HG02642 (cell line): ENCODE data around the gene EIF5A.
"Not testable (repeated sequence)": the region's sequence is repeated elsewhere in the genome, so short reads cannot be mapped to it uniquely, and the experiment has no call there.

ENCODE experiments used
- ATAC-seq: cut with Tn5 transposase; IDR thresholded peaks from one replicate; pipeline ENCODE4 v1.9.1; 2021; ENCODE audit warnings: mild to moderate bottlenecking; ENCODE audit not compliant: unreplicated experiment, poor library complexity

The EIF5A gene

GRCh38 chr17:7328840-7329373, 21.5 kb downstream of the EIF5A start, which contains the start of gene NEURL4:
TSS of gene NEURL4 (minus strand) at chr17:7329335. CDS start at chr17:7329312, 23 bp downstream.
- peak; percentile 4 for ATAC-seq

DNA sequence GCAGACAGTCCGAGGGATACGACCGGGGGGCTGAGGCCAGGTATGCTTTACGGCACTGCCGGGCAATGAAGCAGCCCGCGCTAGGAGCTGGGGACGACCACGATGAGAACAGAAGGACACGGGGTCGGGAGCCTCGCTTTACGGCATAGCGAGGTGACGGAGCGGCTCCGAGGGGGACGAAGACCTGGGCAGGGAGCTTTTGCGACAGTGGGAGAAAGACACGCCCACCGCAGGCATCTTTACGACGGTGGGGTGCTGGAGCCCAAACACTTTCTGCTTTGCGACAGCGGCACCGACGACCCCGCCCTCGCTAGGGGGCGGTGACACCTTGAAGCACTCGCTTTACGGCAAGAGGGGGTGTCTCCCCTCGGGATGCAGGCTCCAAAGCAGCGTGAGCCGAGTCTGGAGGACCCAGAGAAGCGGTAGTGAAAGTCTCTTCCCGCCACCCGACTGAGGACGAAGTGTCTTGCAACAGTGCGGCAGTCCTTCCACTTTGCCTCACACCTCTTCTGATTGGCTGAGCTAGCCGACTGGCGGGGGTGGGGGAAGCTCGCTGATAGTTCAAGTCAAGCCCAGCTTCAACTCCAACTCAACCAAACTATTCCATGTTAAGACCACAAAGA, 22.1 kb downstream of the EIF5A start:
- peak; percentile 63 for ATAC-seq

- ATAC-seq: peak; percentile 43
These were observed 22.7 kb downstream of the EIF5A start for GRCh38 chr17:7329997-7330637.

GRCh38 chr17:7330638-7331015, 23.2 kb downstream of the EIF5A start:
- no peak for ATAC-seq

DNA sequence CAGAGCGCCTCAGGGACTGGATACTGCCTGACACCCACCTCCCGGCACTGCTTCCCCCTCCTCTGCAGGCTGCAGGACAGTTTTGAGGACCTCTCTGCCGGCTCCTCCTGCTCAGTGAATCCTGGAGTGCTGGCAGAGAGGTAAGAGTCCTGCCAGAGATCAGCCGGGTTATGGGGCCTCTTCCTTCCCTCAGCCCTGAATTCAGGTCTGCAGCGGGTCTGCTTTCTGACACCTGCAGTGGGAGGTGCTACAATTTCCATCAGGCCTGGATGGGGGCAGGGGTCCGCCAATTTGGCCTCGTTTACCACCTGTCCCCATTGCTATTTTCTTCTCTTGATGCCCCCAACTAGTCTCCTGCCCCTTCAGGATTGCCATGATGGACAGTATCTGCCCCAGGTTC, 24.7 kb downstream of the EIF5A start:
- no peak for ATAC-seq

DNA sequence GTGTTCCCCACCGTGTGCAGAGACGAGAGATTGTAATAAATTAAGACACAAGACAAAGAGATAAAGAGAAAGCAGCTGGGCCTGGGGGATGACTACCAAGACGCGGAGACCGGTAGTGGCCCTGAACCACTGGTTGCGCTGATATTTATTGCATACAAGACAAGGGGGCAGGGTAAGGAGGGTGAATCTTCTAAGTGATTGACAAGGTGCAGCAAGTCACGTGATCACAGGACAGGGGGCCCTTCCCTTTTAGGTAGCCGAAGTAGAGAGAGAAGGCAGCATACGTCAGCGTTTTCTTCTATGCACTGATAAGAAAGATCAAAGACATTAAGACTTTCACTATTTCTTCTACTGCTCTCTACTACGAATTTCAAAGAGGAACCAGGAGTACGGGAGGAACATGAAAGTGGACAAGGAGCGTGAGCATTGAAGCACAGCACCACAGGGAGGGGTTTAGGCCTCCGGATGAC, 25.2 kb downstream of the EIF5A start:
- not testable (repeated sequence) for ATAC-seq

DNA sequence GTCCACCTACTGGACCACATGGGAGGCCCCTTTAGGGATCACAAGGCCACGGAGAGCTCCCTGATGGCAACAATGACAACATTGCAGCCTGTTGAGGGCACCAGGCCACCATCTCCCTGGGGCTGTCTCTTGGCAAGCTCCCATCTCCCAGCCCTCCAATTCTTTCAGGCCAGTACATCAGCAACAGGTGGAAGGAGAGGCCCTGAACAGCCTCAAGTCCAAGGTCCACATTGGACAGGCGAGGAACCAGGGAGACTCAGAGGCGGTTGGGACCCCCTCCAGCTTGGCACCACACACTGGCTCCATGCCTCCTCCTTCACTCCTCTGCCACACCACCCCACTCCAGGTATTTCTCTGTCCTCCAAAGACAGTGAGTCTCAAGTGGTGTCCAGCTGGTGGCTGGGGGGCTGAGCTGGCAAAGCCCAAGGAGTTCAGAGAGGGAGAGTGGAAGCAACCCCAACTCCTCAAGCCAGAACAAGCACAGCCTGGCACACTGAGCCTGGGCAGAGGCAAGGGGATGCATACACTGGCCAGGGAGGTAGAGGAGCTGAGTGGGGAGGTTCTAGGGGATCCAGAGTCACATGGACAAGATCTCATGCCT, 27.6 kb downstream of the EIF5A start:
- no peak for ATAC-seq

DNA sequence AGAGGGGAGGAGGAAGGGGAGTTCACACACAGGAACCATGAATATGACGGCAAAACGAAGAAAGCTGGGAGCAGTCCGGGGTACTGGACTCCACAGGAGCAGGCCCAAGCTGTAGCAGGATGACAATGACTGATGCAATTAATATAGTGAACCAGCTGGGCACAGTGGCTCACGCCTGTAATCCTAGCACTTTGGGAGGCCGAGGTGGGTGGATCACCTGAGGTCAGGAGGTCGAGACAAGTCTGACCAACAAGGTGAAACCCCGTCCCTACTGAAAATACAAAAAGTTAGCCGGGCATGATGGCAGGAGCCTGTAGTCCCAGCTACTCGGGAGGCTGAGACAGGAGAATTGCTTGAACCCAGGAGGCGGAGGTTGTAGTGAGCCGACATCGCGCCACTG, 28.3 kb downstream of the EIF5A start:
- peak; percentile 4 for ATAC-seq

- ATAC-seq: peak; percentile 70
These were observed 29.1 kb downstream of the EIF5A start, which contains the start of gene ACAP1 for GRCh38 chr17:7336240-7337175. TSS of gene ACAP1 (plus strand) at chr17:7336529. CDS start at chr17:7336735, 206 bp downstream.

DNA sequence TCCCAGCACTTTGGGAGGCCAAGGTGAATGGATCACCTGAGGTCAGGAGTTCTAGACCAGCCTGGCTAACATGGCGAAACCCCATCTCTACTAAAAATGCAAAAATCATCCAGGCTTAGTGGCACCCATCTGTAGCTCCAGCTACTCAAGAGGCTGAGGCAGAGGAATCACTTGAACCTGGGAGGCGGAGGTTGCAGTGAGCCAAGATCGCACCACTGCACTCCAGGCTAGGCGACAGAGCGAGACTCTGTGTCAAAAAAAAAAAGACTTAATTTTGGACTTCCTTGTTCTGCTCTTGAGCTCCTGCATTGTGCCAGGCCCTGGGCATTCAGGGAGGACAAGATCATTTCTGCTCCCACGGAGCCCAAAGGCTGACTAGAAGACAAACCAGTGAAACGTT, 30.2 kb downstream of the EIF5A start:
- not testable (repeated sequence) for ATAC-seq

GRCh38 chr17:7340179-7340578, 32.8 kb downstream of the EIF5A start:
- ATAC-seq: no peak

DNA sequence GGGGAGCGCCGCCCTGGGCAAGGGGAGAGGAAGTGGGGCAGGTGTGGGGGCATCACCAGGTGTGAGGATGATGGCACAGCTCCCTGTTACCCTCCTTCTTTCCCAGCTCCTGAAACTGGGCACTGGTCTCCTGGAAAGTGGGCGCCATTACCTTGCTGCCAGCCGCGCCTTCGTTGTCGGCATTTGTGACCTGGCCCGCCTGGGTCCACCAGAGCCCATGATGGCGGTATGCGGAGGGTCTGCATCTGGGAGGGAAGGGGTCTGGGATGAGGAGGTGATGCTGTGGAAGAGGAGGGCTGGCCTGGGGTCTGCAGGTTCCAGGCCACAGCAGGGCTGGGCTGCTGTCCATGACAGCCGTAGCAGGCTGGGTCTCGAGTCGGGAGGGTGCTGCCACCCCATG, 34.4 kb downstream of the EIF5A start:
- no peak for ATAC-seq

DNA sequence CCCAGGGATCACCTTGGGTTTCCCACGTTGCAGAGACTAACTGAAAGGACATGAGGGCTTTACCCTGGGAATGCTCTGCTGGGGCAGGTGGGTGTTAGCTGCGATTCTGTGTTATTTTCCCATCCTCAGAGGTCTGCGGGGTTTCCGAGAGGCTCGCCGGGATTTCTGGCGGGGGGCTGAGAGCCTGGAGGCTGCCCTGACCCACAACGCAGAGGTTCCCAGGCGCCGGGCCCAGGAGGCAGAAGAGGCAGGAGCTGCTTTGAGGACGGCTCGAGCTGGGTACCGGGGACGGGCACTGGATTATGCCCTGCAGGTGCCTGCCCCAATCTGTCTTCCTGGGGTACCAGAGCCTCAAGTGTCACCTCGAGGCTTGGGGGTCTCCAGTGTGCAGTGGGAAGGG, 35.8 kb downstream of the EIF5A start:
- ATAC-seq: no peak

DNA sequence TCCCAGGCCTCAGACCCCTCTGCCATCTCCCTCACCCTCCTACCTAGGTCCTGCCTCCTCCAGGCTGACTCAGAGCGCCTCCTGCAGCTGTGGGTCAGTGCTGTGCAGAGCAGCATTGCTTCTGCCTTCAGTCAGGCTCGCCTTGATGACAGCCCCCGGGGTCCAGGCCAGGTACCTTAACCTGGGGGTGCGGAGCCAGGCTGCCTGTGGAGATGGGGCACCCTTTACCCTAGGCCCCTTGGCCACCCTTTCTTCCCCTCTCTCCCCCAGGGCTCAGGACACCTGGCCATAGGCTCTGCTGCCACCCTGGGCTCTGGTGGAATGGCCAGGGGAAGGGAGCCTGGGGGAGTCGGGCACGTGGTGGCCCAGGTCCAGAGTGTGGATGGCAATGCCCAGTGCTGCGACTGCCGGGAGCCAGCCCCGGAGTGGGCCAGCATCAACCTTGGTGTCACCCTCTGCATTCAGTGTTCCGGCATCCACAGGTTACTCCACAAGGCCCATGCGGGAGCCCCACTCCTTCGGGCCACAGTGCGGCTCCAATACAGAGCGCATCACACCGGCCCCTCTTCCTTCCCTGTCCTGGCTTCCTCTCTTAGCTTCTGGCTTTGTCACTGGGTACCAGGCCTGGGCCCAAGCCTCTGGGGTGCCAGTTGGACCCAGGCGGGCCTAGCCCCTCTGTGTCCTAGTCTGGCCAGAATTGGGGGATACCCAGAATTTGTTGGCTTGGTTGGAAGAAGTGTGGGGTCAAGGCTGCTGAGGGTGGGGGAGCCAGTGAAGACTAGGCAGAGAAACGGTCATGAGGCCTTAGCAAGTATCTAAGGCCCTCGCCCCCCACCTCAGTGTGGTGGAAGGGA, 39.6 kb downstream of the EIF5A start:
- ATAC-seq: no peak

DNA sequence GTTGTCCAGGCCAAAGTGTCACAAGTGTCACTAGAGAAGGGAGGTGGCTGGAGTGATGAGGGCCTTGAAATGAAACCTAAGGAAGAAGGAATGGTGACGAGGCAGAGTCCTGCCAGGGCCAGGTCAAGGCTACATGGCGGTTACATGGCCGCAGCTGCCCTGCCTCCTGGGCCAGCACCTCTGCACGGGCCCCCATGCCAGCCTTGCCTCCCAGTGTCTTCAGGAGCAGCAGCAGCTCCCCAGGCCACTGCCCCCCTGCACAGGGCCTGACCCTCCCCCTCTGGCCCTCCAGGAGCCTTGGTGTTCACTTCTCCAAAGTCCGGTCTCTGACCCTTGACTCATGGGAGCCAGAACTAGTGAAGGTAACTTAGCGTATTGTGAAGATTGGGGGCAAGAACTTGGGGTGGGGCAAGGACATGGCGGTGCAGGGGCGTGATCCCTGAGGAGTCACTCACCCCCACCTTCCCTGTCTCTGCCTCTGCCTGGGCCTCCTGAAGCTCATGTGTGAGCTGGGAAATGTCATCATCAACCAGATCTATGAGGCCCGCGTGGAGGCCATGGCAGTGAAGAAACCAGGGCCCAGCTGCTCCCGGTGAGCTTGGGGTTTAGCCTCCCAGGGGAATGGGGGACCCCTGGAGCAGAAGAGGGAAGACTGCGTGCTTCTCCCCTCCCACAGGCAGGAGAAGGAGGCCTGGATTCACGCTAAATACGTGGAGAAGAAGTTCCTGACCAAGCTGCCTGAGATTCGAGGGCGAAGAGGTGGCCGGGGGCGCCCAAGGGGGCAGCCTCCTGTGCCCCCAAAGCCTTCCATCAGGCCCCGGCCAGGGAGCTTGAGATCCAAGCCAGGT, 40.4 kb downstream of the EIF5A start:
- no peak for ATAC-seq

DNA sequence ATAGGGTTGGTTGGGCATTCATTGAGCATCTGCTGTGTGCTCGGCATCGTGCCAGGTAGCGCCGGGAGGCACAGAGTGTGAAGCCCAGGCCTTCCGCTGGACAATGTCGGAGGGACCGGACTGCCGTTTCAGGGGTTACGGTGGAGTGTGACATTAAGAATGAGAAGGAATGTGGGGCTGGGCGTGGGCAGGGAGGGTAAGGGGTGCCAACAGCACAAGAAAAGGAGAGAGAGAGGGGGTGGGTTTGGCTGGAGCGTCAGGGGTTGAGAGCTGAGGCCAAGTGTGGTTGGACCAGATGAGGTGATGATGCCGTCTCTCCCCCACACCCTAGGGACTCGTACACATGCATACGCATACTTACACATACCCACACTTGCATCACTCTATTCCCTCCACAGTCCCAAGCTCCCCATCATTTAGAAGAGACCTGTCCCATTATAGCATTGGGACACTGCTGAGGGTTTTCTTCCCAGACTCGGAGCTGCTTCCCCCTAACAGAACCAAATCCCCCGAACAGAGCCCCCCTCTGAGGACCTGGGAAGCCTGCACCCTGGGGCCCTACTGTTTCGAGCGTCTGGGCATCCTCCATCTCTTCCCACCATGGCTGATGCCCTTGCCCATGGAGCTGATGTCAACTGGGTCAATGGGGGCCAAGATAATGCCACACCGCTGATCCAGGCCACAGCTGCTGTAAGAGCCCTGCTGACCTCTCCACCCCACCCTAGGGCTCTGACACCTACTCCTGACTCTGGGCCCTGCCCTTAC, 41.2 kb downstream of the EIF5A start:
- ATAC-seq: no peak

- ATAC-seq: peak; percentile 67
These were observed 44.5 kb downstream of the EIF5A start, which contains the start of gene KCTD11 for GRCh38 chr17:7351665-7352502. TSS of gene KCTD11 (plus strand) at chr17:7352162.
